Astrocyte (in vitro differentiated cells and primary cell): ENCODE measurements around the gene EFNA1. TPM values are rescaled to one million over a fixed set of nuclear protein-coding genes. Genes with fewer than 3 reads are reported as not detected.

ENCODE experiments used
- DNase-seq: peaks from one replicate; pipeline ENCODE4 v3.0.0-alpha.2; 2010; ENCODE audit warnings: low read depth
- FAIRE-seq: peaks from 2 replicates; lab custom pipeline; 2011; peaks lifted over from hg19 to GRCh38; lab: Jason Lieb, UNC
- H2AFZ ChIP-seq: 2 replicates; pipeline ENCODE4 v1.6.0; 2012; ENCODE audit warnings: low read depth, low read length, inconsistent platforms
- H3K27ac ChIP-seq: 2 replicates; pipeline ENCODE4 v1.5.1; 2011; ENCODE audit warnings: low read depth, low read length, inconsistent platforms
- H3K27me3 ChIP-seq: 2 replicates; pipeline ENCODE4 v1.6.0; 2011; ENCODE audit warnings: low read length, inconsistent platforms; ENCODE audit not compliant: insufficient read depth
- H3K36me3 ChIP-seq: 2 replicates; pipeline ENCODE4 v1.5.1; 2011; ENCODE audit warnings: low read length, inconsistent platforms; ENCODE audit not compliant: insufficient read depth
- H3K4me1 ChIP-seq: 2 replicates; pipeline ENCODE4 v1.5.1; 2011; ENCODE audit warnings: low read length, inconsistent platforms; ENCODE audit not compliant: insufficient read depth
- H3K4me2 ChIP-seq: 2 replicates; pipeline ENCODE4 v1.6.0; 2012; ENCODE audit warnings: low read length, inconsistent platforms
- H3K4me3 ChIP-seq: 2 replicates; pipeline ENCODE4 v1.5.1; 2011; ENCODE audit warnings: low read depth, mild to moderate bottlenecking, low read length, inconsistent platforms; ENCODE audit not compliant: insufficient read depth
- H3K79me2 ChIP-seq: 2 replicates; pipeline ENCODE4 v1.6.0; 2012; ENCODE audit warnings: mild to moderate bottlenecking, low read length, inconsistent platforms; ENCODE audit not compliant: insufficient read depth
- H3K9ac ChIP-seq: 2 replicates; pipeline ENCODE4 v1.6.0; 2012; ENCODE audit warnings: mild to moderate bottlenecking, low read length, inconsistent platforms
- H3K9me3 ChIP-seq: 2 replicates; pipeline ENCODE4 v1.5.1; 2012; ENCODE audit warnings: low read depth, mild to moderate bottlenecking, low read length, inconsistent platforms; ENCODE audit not compliant: insufficient read depth
- H4K20me1 ChIP-seq: 2 replicates; pipeline ENCODE4 v1.6.0; 2012; ENCODE audit warnings: low read length, inconsistent platforms; ENCODE audit not compliant: insufficient read depth
- H3K27ac Mint-ChIP-seq: one replicate; pipeline ENCODE4 v1.8.0; 2021; ENCODE audit warnings: mild to moderate bottlenecking, mixed read lengths; ENCODE audit not compliant: unreplicated experiment
- H3K27me3 Mint-ChIP-seq: one replicate; pipeline ENCODE4 v1.8.0; 2021; ENCODE audit warnings: low read depth, mixed read lengths; ENCODE audit not compliant: unreplicated experiment
- H3K36me3 Mint-ChIP-seq: one replicate; pipeline ENCODE4 v1.8.0; 2021; ENCODE audit warnings: low read depth, mixed read lengths; ENCODE audit not compliant: unreplicated experiment
- H3K4me1 Mint-ChIP-seq: one replicate; pipeline ENCODE4 v1.8.0; 2021; ENCODE audit warnings: low read depth, mixed read lengths; ENCODE audit not compliant: unreplicated experiment
- H3K4me3 Mint-ChIP-seq: one replicate; pipeline ENCODE4 v1.8.0; 2021; ENCODE audit warnings: mild to moderate bottlenecking, moderate library complexity, mixed read lengths; ENCODE audit not compliant: unreplicated experiment
- H3K9me3 Mint-ChIP-seq: one replicate; pipeline ENCODE4 v1.8.0; 2021; ENCODE audit warnings: mild to moderate bottlenecking, mixed read lengths; ENCODE audit not compliant: unreplicated experiment
- EZH2 ChIP-seq: IDR thresholded peaks from 2 replicates; pipeline ENCODE4 v1.6.1; 2012; ENCODE audit warnings: mild to moderate bottlenecking, low read length, inconsistent platforms; ENCODE audit not compliant: insufficient read depth
- total RNA-seq: library from RNA; stranded (reverse); gene quantifications from 2 replicates; pipeline ENCODE4 v1.2.1, GENCODE V29; 2021
- TF ChIP-seq, protein P1 (sequence below): IDR thresholded peaks from 2 replicates; pipeline ENCODE4 v1.5.1; 2011; ENCODE audit warnings: low read depth, mild to moderate bottlenecking, inconsistent platforms, low read length, moderate library complexity; ENCODE audit not compliant: insufficient read depth

EFNA1 gene
- total RNA-seq, 1 donor from 2014 or later = 16.4 TPM

DNA sequence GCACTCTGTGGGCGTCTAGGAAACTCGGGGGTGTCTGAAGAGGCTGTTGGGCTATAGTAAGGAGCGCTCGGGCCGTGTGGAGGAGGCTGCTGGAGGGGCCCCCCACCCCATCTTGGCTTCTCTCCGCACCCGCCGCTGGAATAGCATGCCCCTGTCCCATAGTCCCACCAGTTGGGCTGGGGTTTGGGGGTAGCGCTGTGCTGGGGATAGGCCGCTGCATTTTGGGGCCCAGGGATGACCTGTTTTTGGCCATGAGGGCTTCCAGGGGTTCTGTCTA lies 48.5 kb upstream of the EFNA1 start:
- TF ChIP-seq, protein P1, sequence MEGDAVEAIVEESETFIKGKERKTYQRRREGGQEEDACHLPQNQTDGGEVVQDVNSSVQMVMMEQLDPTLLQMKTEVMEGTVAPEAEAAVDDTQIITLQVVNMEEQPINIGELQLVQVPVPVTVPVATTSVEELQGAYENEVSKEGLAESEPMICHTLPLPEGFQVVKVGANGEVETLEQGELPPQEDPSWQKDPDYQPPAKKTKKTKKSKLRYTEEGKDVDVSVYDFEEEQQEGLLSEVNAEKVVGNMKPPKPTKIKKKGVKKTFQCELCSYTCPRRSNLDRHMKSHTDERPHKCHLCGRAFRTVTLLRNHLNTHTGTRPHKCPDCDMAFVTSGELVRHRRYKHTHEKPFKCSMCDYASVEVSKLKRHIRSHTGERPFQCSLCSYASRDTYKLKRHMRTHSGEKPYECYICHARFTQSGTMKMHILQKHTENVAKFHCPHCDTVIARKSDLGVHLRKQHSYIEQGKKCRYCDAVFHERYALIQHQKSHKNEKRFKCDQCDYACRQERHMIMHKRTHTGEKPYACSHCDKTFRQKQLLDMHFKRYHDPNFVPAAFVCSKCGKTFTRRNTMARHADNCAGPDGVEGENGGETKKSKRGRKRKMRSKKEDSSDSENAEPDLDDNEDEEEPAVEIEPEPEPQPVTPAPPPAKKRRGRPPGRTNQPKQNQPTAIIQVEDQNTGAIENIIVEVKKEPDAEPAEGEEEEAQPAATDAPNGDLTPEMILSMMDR = no peak
- peak; percentile 68 for TF ChIP-seq EZH2
- Histone ChIP-seq H3K9me3 (no peaks in the 10 kb centered on the region), H3K4me3 (no peak overlapping the region), H3K27me3 (peaks cover 51% of the 10 kb centered on the region), H3K4me2 (peak overlapping the region; percentile 77), H4K20me1 (peaks cover 13% of the 10 kb centered on the region), H3K4me1 (peaks cover 17% of the 10 kb centered on the region), H3K79me2 (no peaks in the 10 kb centered on the region), H2AFZ (no peak overlapping the region), H3K9ac (no peak overlapping the region), H3K36me3 (no peaks in the 10 kb centered on the region), H3K27ac (no peak overlapping the region)
- H3K4me3 Mint-ChIP-seq = peak overlapping the region; percentile 88
- no peaks in the 10 kb centered on the region for H3K9me3 Mint-ChIP-seq
- peaks cover 4% of the 10 kb centered on the region for H3K36me3 Mint-ChIP-seq
- H3K4me1 Mint-ChIP-seq = peaks cover 11% of the 10 kb centered on the region
- no peak for FAIRE-seq
- DNase-seq = no peak
- peaks cover 48% of the 10 kb centered on the region for H3K27me3 Mint-ChIP-seq
- peak overlapping the region; percentile 55 for H3K27ac Mint-ChIP-seq

DNA sequence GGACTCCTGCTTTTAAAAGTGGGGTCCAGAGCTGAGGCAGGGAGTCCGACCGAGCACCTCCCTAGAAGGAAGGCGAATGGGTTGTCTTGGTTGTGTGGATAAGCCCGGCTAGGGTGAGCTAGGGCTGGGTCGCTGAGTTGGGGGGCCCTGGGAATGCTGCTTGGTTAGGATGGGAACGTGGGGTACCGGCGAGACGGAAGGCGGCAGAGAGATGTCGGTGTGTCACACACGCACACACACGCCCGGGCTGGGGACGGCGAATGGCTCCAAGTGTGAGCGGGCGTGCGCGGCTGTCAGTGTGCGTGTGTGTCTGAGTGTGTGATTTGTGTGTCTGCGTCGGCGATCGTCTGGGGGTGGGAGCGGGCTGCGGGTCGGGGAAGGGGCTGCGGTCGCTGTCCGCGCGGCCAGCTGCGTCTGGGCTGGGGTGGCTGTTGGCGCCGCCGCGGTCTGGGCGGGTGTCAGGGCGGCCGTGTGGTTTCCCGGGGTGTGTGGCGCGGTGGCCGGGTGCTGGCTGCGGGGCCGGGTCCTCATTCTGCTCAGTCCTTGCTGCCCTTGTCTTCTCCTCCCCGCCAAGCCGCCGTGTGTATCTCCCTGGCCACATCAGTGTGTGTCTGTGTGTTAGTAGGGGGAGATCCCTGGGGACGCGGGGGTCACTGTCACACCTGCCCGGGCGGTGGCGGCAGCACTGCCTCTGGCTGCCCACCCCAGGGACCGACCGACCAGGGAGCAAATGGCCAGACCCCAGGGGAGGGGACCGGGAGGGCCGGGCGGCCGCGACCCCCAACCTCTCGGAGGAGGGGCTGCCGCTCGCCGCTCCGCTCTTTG lies 48.0 kb upstream of the EFNA1 start:
- H3K4me1 Mint-ChIP-seq = peaks cover 12% of the 10 kb centered on the region
- peak overlapping the region; percentile 88 for H3K4me3 Mint-ChIP-seq
- Histone ChIP-seq H3K27ac (no peak overlapping the region), H3K9me3 (no peaks in the 10 kb centered on the region), H3K79me2 (no peaks in the 10 kb centered on the region), H4K20me1 (peaks cover 13% of the 10 kb centered on the region), H3K4me3 (no peak overlapping the region), H3K4me1 (peaks cover 21% of the 10 kb centered on the region), H3K36me3 (no peaks in the 10 kb centered on the region), H3K4me2 (peak overlapping the region; percentile 77), H3K27me3 (peaks cover 49% of the 10 kb centered on the region), H3K9ac (no peak overlapping the region), H2AFZ (no peak overlapping the region)
- no peak for DNase-seq
- H3K9me3 Mint-ChIP-seq = no peaks in the 10 kb centered on the region
- FAIRE-seq = no peak
- TF ChIP-seq, protein P1 = no peak
- TF ChIP-seq EZH2 = peak; percentile 80
- peak overlapping the region; percentile 55 for H3K27ac Mint-ChIP-seq
- H3K36me3 Mint-ChIP-seq = peaks cover 4% of the 10 kb centered on the region
- peaks cover 46% of the 10 kb centered on the region for H3K27me3 Mint-ChIP-seq
